ENCODE data around the gene HOXD9. TPM values are rescaled to one million over a fixed set of nuclear protein-coding genes. Genes with fewer than 3 reads are reported as not detected.

The HOXD9 gene
- total RNA-seq, 1 donor from 2014 or later: not detected

DNA sequence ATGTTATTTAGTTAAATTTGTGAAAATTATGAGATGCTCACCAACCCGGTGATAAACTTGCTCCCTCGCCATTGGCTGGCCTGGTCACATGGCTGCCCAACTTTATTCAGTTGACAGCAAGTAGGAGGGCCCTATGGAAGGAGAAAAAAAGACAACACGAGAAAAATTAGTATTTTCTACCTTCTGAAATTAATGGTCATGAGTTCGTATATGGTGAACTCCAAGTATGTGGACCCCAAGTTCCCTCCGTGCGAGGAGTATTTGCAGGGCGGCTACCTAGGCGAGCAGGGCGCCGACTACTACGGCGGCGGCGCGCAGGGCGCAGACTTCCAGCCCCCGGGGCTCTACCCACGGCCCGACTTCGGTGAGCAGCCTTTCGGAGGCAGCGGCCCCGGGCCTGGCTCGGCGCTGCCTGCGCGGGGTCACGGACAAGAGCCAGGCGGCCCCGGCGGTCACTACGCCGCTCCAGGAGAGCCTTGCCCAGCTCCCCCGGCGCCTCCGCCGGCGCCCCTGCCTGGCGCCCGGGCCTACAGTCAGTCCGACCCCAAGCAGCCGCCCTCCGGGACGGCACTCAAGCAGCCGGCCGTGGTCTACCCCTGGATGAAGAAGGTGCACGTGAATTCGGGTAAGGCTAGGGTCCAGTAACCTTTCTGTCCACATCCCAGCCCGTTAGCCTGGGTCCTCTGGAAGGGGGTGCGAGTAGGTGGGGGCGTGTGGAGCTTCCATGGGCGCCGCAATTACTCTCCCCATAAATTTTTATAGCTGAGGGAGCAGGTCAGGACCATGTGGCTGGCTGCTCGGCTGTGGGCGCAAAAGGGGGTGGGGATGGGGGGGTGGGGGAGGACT, 29.1 kb downstream of the HOXD9 start, which contains the start of gene HOXD4:
TSS of gene HOXD4 (plus strand) at position 109 of the 846 bp plus-strand sequence. CDS start at position 193, 84 bp downstream.
- H3K36me3 ChIP-seq (ENCODE audit: control insufficient read depth, insufficient read depth, low read length): no peaks in the 10 kb centered on the region
- no peak within 1 kb of the TSS for H3K4me3 ChIP-seq (ENCODE audit: low read depth, low read length)
- TF ChIP-seq, protein P1, sequence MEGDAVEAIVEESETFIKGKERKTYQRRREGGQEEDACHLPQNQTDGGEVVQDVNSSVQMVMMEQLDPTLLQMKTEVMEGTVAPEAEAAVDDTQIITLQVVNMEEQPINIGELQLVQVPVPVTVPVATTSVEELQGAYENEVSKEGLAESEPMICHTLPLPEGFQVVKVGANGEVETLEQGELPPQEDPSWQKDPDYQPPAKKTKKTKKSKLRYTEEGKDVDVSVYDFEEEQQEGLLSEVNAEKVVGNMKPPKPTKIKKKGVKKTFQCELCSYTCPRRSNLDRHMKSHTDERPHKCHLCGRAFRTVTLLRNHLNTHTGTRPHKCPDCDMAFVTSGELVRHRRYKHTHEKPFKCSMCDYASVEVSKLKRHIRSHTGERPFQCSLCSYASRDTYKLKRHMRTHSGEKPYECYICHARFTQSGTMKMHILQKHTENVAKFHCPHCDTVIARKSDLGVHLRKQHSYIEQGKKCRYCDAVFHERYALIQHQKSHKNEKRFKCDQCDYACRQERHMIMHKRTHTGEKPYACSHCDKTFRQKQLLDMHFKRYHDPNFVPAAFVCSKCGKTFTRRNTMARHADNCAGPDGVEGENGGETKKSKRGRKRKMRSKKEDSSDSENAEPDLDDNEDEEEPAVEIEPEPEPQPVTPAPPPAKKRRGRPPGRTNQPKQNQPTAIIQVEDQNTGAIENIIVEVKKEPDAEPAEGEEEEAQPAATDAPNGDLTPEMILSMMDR (IDR thresholded peaks at IDR 0.05; ENCODE audit: insufficient read depth, low read length, severe bottlenecking): no peak
- H3K27me3 ChIP-seq (ENCODE audit: control insufficient read depth, insufficient read depth, low read length): peaks cover 75% of the 10 kb centered on the region
- DNase-seq (ENCODE audit: low read depth) (no peak), FAIRE-seq (no peak)

DNA sequence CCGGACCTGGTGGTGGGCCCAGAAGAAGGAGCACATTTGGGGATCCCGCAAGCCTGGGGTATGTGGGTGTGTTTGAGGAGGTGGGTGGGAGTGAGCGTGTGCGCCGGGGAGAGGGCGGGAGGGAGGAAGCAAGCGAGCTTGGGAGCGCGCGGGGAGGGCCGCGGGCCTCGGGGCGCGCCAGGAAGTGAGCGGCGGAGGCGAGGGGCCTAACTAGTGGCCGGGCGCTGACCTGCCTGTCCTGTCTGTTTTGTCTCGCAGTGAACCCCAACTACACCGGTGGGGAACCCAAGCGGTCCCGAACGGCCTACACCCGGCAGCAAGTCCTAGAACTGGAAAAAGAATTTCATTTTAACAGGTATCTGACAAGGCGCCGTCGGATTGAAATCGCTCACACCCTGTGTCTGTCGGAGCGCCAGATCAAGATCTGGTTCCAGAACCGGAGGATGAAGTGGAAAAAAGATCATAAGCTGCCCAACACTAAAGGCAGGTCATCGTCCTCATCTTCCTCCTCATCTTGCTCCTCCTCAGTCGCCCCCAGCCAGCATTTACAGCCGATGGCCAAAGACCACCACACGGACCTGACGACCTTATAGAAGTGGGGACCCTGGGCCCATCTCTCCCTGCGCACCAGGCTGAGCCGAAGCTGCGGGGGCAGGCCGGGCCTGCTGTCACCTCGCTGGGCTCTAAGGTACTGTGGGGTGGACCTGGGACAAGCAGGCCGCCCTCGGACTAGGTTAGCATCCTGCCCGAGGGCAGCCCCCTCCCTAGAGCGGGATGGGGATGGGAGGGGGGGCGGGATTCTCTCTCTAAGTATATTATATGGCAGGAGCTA, 30.0 kb downstream of the HOXD9 start:
- TF ChIP-seq, protein P1 (IDR thresholded peaks at IDR 0.05; ENCODE audit: insufficient read depth, low read length, severe bottlenecking): no peak
- no peak overlapping the region for H3K4me3 ChIP-seq (ENCODE audit: low read depth, low read length)
- no peak for FAIRE-seq
- H3K36me3 ChIP-seq (ENCODE audit: control insufficient read depth, insufficient read depth, low read length): no peaks in the 10 kb centered on the region
- no peak for DNase-seq (ENCODE audit: low read depth)
- peaks cover 74% of the 10 kb centered on the region for H3K27me3 ChIP-seq (ENCODE audit: control insufficient read depth, insufficient read depth, low read length)

DNA sequence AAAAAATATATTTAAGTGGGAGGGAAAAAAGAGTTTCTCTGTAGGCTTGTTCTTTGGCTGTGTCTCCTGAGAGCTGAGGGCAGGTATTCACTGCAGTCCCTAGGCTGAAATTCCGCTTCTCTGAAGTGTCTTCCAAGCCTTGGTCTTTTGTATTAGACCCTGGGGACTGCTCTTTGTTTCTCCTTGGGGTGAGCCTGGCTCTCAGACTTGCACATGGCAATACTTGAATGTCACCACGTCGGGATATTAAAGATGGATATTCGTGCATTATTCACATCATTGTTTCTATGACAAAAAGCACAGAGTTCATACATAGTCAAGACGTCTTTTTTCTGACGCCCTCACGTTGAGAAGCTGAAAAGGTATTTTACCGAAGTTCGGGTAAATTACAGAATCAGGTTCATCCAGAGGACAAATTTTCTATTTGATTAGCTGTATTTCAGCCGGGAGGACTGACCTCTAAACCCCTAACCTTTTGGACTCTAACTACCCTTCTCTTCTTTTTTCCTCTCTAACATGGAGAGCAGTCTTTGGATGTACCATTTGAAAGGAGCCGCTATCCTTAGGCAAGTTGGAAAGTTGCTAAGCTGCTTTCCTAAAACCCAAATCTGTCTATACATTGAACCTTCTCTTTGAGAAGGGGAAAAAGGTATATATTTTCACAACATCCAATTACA, 32.2 kb downstream of the HOXD9 start:
- FAIRE-seq (no peak), DNase-seq (ENCODE audit: low read depth) (no peak)
- Histone ChIP-seq H3K36me3 (ENCODE audit: control insufficient read depth, insufficient read depth, low read length) (no peaks in the 10 kb centered on the region), H3K27me3 (ENCODE audit: control insufficient read depth, insufficient read depth, low read length) (peaks cover 72% of the 10 kb centered on the region), H3K4me3 (ENCODE audit: low read depth, low read length) (no peak overlapping the region)
- TF ChIP-seq, protein P1 (IDR thresholded peaks at IDR 0.05; ENCODE audit: insufficient read depth, low read length, severe bottlenecking): no peak

DNA sequence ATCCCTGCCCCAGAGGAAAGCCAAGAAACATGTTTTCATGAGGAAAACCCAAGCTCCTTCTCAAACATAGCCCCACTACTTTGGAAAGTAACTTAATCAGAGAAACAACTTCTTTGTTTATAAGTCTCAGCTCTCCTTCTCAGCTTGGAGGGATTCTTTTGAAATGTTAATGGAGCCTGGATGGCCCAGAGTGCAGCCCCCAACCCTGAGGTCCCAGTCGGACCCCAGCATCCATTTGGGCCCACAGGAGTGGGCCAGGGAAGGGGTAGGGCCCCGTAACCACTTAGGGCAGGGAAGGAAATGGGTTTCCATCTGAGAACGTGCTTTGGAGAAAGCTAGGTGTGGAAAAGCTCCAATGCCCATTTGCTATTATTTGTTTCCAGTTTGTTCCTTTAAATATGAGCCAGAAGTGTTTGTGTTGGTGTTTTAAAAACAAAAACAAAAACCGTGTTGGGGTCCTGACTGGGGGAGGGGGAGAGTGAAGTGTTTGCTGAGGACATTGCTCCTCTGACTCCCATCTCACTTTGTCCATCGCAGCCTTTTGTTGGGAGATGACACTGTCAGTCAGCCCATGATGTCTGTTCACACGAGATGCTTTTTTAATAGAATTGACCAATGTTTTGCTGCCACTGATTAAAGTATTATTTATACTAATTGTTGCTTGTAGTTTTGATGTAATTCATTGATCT, 33.0 kb downstream of the HOXD9 start:
- Histone ChIP-seq H3K27me3 (ENCODE audit: control insufficient read depth, insufficient read depth, low read length) (peaks cover 72% of the 10 kb centered on the region), H3K36me3 (ENCODE audit: control insufficient read depth, insufficient read depth, low read length) (no peaks in the 10 kb centered on the region), H3K4me3 (ENCODE audit: low read depth, low read length) (no peak overlapping the region)
- DNase-seq (ENCODE audit: low read depth) (no peak), FAIRE-seq (no peak)
- TF ChIP-seq, protein P1 (IDR thresholded peaks at IDR 0.05; ENCODE audit: insufficient read depth, low read length, severe bottlenecking): no peak

DNA sequence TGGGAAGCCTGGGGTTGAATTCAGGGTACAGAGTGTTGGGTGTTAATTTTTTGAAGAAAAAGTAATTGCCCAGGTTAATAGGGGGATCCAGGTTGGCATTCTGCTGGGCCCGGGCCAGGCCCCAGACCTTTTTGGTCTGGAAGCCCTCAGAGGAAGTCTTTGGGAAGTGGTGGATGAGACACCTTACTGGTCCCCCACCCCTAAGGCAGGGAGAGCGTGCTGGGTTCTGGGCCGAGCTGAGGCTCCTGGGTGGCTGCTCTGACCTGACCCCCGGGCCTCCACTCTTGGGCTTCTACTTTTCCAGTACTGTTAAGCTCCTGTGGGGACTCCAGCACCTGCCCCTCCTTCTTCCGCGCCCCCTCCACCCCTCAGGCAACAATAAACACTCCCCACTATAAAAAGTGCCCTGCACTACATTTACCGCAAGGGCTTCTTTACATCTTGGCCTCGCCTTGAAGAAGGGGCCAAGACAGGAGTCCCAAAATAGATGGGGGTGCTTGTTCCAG, 33.8 kb downstream of the HOXD9 start:
- Histone ChIP-seq H3K36me3 (ENCODE audit: control insufficient read depth, insufficient read depth, low read length) (no peaks in the 10 kb centered on the region), H3K4me3 (ENCODE audit: low read depth, low read length) (no peak overlapping the region), H3K27me3 (ENCODE audit: control insufficient read depth, insufficient read depth, low read length) (peaks cover 71% of the 10 kb centered on the region)
- TF ChIP-seq, protein P1 (IDR thresholded peaks at IDR 0.05; ENCODE audit: insufficient read depth, low read length, severe bottlenecking): no peak
- FAIRE-seq: no peak
- DNase-seq (ENCODE audit: low read depth): no peak
